GM21576 (cell line): ENCODE data around the gene FIBCD1.

Experiments
- ATAC-seq: cut with Tn5 transposase; IDR thresholded peaks from one replicate; pipeline ENCODE4 v1.9.1; 2021; ENCODE audit warnings: mild to moderate bottlenecking, moderate library complexity; ENCODE audit not compliant: unreplicated experiment

The FIBCD1 gene

GRCh38 chr9:130897105-130897751 is 41.8 kb downstream of the FIBCD1 start:
- no peak for ATAC-seq

- ATAC-seq = no peak
These were observed 42.6 kb downstream of the FIBCD1 start, which contains the start of gene QRFP for GRCh38 chr9:130896233-130897014. QRFP (minus strand) TSS chr9:130896812; CDS start chr9:130893838, 2,974 bp downstream.

GRCh38 chr9:130895481-130896232 is 43.4 kb downstream of the FIBCD1 start:
- ATAC-seq = no peak

GRCh38 chr9:130895038-130895437 is 44.0 kb downstream of the FIBCD1 start:
- ATAC-seq = no peak

GRCh38 chr9:130894546-130894945 is 44.5 kb downstream of the FIBCD1 start:
- no peak for ATAC-seq

- no peak for ATAC-seq
These were observed 45.5 kb downstream of the FIBCD1 start for GRCh38 chr9:130893341-130894101.

GRCh38 chr9:130892477-130893304 is 46.4 kb downstream of the FIBCD1 start:
- no peak for ATAC-seq

- no peak for ATAC-seq
These were observed 47.2 kb downstream of the FIBCD1 start for GRCh38 chr9:130891688-130892476.

GRCh38 chr9:130890870-130891687 is 48.0 kb downstream of the FIBCD1 start:
- ATAC-seq = no peak

GRCh38 chr9:130890124-130890523 is 48.9 kb downstream of the FIBCD1 start:
- ATAC-seq = no peak

GRCh38 chr9:130888146-130888885 is 50.7 kb downstream of the FIBCD1 start:
- no peak for ATAC-seq

- ATAC-seq = no peak
These were observed 51.4 kb downstream of the FIBCD1 start for GRCh38 chr9:130887494-130888144.

GRCh38 chr9:130886981-130887380 is 52.1 kb downstream of the FIBCD1 start:
- no peak for ATAC-seq

- ATAC-seq = no peak
These were observed 53.3 kb downstream of the FIBCD1 start for GRCh38 chr9:130885484-130886375.

GRCh38 chr9:130884542-130885483 is 54.2 kb downstream of the FIBCD1 start:
- no peak for ATAC-seq
